NCI-H2029 treated with DMSO at 0.1 percent for 48 hours (cell line): ENCODE data around the gene FAM107B.

ENCODE experiments used
- DNase-seq: peaks from one replicate; lab custom pipeline; 2025; lab: John Stamatoyannopoulos, UW

Gene FAM107B

DNA sequence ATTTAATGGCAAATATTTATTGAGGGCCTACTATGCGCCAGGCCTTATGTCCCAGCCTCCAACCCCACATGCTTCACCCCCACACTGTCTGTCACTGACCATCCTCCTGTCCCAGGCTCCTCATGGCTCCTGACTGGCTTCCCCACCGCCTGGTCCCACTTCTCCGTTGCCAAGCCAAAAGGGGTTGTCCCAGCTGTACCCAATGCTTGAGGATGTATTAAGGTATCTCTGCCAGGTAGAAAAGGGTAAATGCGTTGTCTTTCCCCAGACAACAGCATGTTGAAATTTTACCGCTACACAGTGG, 275.1 kb downstream of the FAM107B start:
- no peak for DNase-seq

DNA sequence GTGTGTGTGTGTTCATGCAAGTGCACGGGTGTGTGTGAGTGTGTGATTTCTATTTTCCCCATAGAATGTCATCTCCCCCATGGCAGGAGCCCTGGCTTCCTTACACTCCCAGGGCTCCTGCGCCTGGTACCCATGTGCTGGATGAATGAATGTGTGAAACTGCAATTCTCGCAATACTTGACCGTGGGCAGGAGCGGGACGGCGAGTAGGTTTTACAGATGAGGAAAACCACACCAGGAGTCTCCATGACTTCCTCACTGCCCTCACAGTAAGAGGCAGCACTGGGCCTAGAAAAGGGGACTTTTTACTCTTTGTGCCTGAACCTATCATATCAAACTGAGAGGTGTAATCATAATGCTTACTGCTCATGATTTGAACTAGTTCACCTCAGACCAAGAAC, 276.4 kb downstream of the FAM107B start:
- no peak for DNase-seq

DNA sequence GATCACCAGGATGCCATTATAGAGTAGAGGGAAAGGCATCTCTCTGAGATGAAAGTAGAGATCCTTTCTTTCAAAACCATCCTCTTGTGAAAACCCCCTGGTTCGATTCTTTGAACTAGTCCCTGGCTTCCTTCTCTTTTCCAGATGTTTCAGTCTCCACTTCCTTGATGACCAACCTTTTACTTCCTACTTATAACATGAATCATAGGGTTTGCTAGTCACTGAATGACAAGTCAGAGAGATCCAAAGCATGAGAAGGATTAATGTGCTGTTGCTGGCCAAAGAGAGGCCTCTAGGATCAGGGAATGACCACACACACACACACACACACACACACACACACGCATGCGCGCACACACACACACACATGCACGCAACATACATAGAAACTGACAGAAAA, 282.9 kb downstream of the FAM107B start:
- DNase-seq, result no peak

DNA sequence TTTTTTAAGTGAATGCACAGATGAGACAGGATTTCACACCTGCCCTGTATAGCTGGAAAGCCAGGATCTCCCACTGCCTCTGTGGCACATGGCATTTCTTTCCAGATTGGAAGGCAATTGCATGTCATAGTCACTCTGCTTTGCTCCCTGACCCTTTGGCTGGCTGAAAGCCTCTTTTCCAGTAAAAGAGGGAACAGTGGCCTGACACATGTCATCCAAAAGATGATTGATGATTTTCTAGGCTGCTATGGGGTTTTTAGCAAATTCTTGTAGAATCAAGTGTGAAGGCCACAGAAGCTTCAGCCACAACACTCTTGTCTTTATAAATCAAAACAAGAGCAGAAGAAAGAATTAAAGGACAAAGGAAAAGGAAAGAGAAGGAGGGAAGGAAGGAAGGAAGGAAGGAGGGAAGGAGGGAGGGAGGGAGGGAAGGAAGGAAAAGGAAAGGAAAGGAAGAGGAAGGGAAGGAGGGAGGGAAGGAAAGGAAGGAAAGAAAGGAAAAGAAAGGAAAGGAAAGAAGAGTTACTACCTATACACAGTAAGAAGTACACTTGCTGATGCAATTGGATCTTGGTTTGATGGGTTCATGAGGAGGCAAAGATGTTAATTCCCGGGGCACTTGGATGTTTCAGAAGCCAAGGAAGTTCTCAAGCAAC, 285.0 kb downstream of the FAM107B start:
- no peak for DNase-seq

DNA sequence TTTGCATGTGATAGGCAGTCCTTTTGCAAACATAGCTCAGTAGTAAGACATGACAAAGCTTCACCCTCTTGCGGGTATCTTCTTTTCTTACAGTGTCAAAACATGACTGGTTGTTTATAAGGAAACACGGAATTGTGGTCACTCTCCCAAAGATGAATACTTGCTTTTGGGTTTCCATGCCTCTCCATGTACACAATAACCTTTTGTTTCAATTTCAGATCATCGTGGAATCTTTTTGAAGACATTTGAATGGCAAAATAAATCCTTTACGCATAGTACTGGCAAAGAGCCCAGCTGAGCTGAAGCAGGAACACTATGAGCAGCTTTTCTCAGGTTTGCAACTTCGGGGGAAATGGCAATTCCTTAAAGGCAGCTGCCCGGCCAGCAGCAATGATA, 287.2 kb downstream of the FAM107B start:
- no peak for DNase-seq

DNA sequence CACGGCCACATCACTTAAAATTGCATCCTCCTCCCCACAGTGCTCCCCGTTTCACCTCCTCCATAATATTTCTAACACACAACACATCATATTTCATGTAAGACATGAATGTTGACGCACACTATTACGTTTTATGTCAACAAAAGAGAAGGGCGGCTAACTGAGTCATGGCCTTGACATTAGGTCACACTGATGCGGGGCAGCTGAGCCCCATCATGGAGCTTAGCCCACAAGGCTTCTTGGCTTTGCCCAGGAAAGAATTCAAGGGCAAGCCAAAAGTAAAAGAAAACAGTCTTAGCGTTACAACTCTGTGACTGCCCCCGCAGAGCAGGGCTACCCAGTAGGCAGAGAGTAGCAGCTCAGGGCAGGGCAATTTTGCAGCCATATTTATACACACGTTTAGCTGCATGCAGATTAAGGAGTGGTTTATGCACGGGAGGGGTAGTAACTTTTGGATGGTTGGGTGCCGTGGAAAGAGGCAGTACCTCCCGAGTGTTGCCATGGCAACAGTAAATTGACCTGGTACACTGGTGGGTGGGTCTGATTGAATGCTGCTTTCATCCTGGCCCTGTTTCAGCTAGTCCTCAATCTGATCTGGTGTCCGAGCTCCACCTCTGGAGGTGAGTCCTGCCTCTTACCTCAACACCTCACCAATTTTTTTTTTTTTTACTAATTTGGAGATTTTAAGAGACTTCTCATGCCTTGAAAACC, 287.8 kb downstream of the FAM107B start:
- no peak for DNase-seq

DNA sequence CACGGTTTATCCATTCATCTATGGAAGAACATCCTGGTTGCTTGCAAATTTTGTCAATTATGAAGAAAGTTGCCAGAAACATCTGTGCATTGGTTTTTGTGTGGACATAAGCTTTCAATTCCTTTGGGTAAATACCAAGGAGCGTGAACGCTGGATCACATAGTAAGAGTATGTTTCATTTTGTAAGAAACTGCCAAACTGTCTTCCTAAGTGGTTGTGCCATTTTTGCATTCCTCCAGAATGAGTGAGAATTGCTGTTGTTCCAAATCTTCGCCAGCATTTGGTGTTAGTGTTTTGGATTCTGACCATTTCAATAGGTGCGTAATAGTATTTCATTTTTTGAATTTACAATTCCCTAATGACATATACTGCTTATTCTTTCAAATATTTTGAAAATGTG, 288.7 kb downstream of the FAM107B start:
- no peak for DNase-seq

DNA sequence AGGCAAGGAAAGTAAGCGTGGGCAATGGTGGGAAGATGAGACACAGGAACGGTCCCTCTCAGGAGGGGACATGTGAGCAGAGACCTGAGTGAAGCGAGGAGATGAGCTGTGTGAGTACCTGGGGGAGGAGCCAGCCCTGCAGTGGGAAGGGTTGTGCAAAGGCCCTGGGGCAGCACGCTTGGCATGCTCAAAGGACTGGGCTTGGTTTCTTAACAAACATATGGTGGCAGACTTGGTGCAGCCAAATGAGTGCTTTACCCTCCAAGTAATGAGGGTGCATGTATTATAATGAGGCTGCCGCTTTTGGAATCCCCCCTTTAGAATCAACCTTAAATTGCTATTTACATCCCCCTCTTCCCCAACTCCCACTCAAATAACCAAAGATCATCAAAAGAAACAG, 291.3 kb downstream of the FAM107B start:
- DNase-seq, result no peak

DNA sequence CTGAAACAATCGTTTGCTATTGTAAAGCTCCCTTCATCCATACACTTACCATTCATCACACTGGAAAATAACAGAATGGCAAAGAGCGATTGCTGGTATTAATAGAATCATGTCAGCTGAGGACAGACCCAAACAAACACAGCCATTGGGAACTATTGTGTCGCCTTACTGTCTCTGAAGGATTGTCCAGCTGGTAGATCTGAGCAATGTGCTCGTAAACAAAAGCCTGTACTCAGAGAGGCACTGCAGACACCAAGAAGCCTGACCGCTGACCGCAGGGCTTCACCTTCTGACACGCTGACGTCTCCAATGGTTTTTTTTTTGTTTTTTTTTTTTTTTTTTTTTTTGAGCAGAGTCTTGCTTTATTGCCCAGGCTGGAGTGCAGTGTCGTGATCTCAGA, 292.9 kb downstream of the FAM107B start:
- no peak for DNase-seq

DNA sequence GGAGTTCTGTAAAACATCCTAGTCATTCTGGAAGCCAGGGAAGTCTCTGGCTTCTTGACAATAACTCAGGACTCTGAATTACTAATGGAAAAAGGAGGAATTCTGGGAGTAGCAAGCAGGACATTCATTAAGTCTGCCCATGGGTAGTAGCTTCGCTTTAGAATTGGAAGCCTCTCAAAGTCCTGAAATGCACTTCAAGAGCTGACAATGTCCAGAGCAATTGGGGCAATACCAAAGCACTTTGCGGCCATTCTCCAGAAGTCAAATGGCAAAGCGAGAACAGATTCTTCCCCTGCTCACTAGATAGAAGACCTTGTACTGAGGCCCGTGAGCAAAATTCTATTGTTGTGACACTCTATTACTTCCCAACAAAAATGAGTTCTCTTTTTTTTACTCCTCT, 293.7 kb downstream of the FAM107B start:
- DNase-seq, result no peak

DNA sequence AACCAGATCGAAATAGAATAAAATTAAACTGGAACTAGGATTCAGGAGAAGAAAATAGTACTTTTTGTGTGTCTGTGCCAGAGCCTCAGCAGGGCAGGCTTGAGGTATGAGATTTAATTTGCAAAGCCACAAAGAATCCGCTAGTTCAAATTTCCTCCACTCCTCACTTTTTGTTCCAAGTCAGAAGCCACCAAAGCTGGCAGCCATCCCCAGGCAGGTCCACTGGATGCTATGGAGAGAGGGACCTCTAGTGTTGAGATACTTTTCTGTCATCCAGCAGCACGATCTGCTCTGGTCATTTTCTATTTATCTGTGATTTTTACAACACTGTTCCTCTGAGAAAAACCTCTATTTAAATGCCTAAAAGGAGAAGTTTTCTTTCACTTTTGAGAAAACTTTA, 296.1 kb downstream of the FAM107B start:
- no peak for DNase-seq

DNA sequence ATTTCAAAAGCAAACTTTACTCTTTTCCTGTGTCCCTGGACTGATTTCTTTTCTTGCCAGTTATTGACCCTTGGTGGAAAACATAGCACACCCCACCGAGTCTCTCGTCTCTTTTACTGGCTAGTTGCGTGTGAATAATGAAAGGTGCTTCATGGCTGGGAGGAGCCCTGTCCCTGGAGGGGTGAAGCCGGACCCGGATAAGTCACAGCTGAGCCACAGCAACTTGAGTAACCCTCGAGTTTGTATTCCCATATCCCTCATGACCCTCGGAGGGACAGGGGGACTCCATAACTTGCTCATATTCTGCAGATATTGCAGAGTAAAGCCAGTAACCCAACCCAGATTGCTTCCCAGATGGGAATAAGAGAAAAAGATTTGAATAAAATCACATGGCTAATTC, 296.5 kb downstream of the FAM107B start:
- no peak for DNase-seq

DNA sequence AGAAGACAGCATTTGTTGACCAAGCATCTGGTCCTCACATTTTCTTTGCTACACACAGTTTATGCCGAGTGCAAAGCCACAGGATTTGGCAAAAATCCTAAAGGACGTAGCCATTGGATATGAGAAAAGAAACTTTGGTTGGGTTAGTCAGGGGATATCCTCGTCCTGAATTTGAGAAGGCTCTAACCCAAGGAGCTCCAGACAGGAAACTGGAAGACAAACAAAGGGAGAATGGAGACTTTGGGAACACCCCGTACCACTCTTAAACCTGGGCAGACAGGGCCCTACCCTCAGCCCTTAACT, 297.3 kb downstream of the FAM107B start:
- no peak for DNase-seq

DNA sequence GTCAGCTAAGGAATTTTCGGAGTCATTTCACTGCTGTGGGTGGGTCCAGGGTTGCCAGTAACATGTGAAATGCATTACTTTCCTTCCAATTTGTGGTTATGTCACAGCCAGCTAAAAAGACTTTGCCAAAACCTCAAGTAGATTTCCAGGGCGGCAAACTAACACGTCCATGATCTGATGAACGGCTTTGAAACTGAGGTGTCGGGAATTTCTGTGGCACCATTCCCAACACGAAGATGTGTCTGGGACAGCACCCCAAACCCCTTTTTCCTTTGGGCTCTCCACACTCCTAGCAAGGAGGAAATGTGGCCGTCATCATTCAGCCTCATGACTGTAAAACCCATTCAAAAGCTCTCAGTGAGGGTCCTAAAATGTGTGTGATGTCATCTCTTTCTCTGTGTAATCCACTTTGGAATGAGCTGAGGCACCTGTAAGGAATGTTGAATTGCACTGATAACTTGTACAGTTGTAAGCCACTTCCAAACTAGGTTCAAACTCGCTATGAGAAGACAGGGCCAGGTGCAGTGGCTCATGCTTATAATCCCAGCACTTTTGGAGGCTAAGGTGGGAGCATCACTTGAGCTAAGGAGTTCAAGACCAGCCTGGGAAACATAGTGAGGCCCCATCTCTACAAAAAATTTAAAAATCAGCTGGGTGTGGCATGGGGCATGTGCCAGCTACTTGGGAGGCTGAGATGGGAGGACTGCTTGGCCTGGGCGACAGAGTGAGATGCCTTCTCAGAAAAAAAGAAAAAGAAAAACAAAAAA, 297.9 kb downstream of the FAM107B start:
- no peak for DNase-seq

DNA sequence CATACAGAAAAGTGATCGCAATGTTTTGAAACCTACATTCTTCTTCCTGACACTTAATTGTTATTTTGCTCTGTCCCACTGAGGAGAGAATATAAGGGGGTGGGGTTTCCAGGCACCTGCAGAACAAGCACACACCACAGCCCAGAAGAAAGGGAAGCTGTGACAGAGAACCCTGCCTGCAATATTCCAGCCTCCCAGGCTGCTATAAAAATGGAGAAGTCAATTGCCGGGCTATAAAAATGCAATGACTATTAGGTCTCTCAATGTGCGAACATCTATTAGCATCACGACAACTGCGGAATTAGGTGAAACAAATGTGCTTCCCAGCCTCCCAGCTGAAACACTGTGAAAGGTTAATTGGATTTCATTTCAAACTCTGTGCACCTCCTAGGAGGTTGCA, 298.7 kb downstream of the FAM107B start:
- no peak for DNase-seq

DNA sequence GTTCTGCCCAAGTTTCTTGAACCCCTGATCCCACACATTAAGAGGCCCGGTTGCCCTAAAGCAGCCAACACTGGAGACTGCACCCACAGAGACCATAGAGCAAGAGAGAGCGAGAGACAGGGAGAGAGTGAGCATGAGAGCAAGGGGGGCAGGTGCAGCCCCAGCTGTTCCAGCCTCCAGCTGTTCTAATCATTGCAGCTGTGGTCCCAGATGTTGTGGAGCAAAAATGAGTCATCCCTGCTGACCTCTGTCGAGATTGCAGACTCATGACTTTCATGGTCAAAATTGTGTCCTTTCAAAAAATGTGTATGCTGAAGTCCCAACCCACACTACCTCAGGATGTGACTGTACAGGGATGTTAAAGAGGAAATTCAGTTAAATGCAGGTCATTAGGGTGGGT, 300.0 kb downstream of the FAM107B start:
- DNase-seq, result no peak

DNA sequence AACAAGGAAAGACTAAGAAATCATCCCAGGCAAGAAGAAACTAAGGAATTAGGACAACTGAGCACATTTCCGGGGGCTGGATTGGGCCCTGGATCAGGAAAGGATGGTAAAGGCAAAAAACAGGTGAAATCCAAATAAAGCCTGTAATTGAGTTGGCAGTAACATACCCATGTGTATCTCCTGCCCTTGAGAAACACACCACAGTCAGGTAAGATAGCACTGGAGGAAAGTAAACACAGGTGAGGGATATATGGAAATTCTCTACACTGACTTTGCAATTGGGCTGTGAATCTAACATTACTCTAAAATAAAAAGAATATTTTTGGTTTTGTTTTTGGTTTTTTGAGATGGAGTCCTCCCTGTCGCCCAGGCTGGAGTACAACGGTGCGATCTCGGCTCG, 303.8 kb downstream of the FAM107B start:
- DNase-seq, result no peak

DNA sequence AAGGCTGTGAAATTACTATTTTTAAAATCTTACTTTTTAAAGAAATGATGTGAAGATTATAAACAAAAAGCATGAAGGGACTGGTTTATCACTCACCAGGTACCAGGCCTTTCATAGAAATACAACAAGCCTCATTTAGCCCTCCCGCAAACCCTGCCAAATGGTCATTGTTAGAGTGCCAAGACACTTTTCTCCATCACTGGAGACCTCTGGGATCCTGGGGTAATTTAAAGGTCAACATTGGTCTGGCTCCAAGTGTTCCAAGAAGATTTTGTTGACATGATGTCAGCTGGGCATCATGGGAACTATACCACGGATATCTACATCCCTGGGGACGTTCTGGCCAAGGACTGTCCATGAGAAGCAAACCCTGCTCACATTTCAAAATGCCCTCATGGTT, 306.0 kb downstream of the FAM107B start:
- DNase-seq, result no peak
